ENCODE data around the gene RSL24D1. TPM values are rescaled to one million over a fixed set of nuclear protein-coding genes. Genes with fewer than 3 reads are reported as not detected.

Gene RSL24D1
- total and polyA plus RNA-seq, 7 experiments from 2014 or later = 65.0 to 128 (median 110) TPM

GRCh38 chr15:55221090-55222011 lies 24.6 kb upstream of the RSL24D1 start:
- Histone ChIP-seq H3K9me3 (ENCODE audit: control insufficient read depth in 2 of 3, low read length in 3 of 3) (no peaks in the 10 kb centered on the region), H3K36me3 (ENCODE audit: control insufficient read depth in 2 of 3, insufficient read depth in 3 of 3, low read length in 3 of 3) (no peaks in the 10 kb centered on the region), H3K4me3 (ENCODE audit: low read length) (no peak overlapping the region), H3K4me1 (ENCODE audit: control insufficient read depth in 2 of 2, insufficient read depth in 2 of 2, low read length in 2 of 2) (peaks cover 43 to 54% of the 10 kb centered on the region in 2 donors), H3K27me3 (ENCODE audit: control insufficient read depth in 2 of 2, insufficient read depth in 2 of 2, low read length in 2 of 2) (no peaks in the 10 kb centered on the region), H3K27ac (ENCODE audit: low read depth, low read length) (no peak overlapping the region)
- CTCF ChIA-PET = interaction anchor here (0.6 to 0.7 kb wide), 2 partner anchors 66 to 86 kb away, joined by 3 to 6 read pairs; no protein-coding TSS in a partner anchor
- Mint-ChIP-seq H3K4me1 (peaks cover 44 to 71% (median 51%) of the 10 kb centered on the region in 7 donors), H3K27ac (peak overlapping the region in 5 of 9 donors; percentile 11 to 87 (median 38)), H3K4me3 (peak overlapping the region in 5 of 10 donors; percentile 17 to 69 (median 38)), H3K9me3 (no peaks in the 10 kb centered on the region), H3K36me3 (peaks cover 0 to 35% (median 0%) of the 10 kb centered on the region in 5 donors), H3K27me3 (no peaks in the 10 kb centered on the region)
- ATAC-seq (peak; percentile 48), DNase-seq (peak in 1 of 9 donors; percentile 26)
- POLR2A ChIA-PET = interaction anchor here (0.9 to 2.3 kb wide), 5 partner anchors 9 to 56 kb away, joined by 3 to 11 read pairs (median 4); partner anchors contain the start of gene RSL24D1
- intact Hi-C loops (cut with micrococcal nuclease) = loop anchor here in 1 of 2 donors (1.0 kb wide), 1 partner anchor 9 kb away; no protein-coding TSS in a partner anchor

- H3K9me3 Mint-ChIP-seq = no peaks in the 10 kb centered on the region
- H3K4me3 Mint-ChIP-seq = no peak overlapping the region
- Histone ChIP-seq H3K4me1 (ENCODE audit: control insufficient read depth in 2 of 2, insufficient read depth in 2 of 2, low read length in 2 of 2) (peaks cover 43 to 54% of the 10 kb centered on the region in 2 donors), H3K27me3 (ENCODE audit: control insufficient read depth in 2 of 2, insufficient read depth in 2 of 2, low read length in 2 of 2) (no peaks in the 10 kb centered on the region), H3K4me3 (ENCODE audit: low read length) (no peak overlapping the region), H3K27ac (ENCODE audit: low read depth, low read length) (no peak overlapping the region), H3K36me3 (ENCODE audit: control insufficient read depth in 2 of 3, insufficient read depth in 3 of 3, low read length in 3 of 3) (no peaks in the 10 kb centered on the region), H3K9me3 (ENCODE audit: control insufficient read depth in 2 of 3, low read length in 3 of 3) (no peaks in the 10 kb centered on the region)
- no peaks in the 10 kb centered on the region for H3K27me3 Mint-ChIP-seq
- ATAC-seq = no peak
- peak overlapping the region in 3 of 9 donors; percentile 11 to 87 (median 22) for H3K27ac Mint-ChIP-seq
- ChIA-PET CTCF (interaction anchor here (0.6 to 0.7 kb wide), 2 partner anchors 67 to 85 kb away, joined by 3 to 6 read pairs; no protein-coding TSS in a partner anchor), POLR2A (interaction anchor here (1.2 to 2.3 kb wide), 4 partner anchors 10 to 57 kb away, joined by 3 to 11 read pairs (median 4); partner anchors contain the start of gene RSL24D1)
- no peak for DNase-seq
- intact Hi-C loops (cut with micrococcal nuclease) = loop anchor here in 1 of 2 donors (1.0 kb wide), 1 partner anchor 10 kb away; no protein-coding TSS in a partner anchor
- H3K36me3 Mint-ChIP-seq = peaks cover 0 to 33% (median 0%) of the 10 kb centered on the region in 5 donors
- peaks cover 40 to 68% (median 49%) of the 10 kb centered on the region in 7 donors for H3K4me1 Mint-ChIP-seq
Observed at GRCh38 chr15:55220606-55221005, 23.9 kb upstream of the RSL24D1 start.

- Histone ChIP-seq H3K27ac (ENCODE audit: low read depth, low read length) (no peak overlapping the region), H3K27me3 (ENCODE audit: control insufficient read depth in 2 of 2, insufficient read depth in 2 of 2, low read length in 2 of 2) (no peaks in the 10 kb centered on the region), H3K36me3 (ENCODE audit: control insufficient read depth in 2 of 3, insufficient read depth in 3 of 3, low read length in 3 of 3) (no peaks in the 10 kb centered on the region), H3K9me3 (ENCODE audit: control insufficient read depth in 2 of 3, low read length in 3 of 3) (no peaks in the 10 kb centered on the region), H3K4me3 (ENCODE audit: low read length) (no peak overlapping the region), H3K4me1 (ENCODE audit: control insufficient read depth in 2 of 2, insufficient read depth in 2 of 2, low read length in 2 of 2) (peaks cover 22 to 36% of the 10 kb centered on the region in 2 donors)
- CTCF ChIA-PET = interaction anchor here (0.7 to 4.3 kb wide), 10 partner anchors 11 to 221 kb away, joined by 3 to 28 read pairs (median 4); no protein-coding TSS in a partner anchor
- Mint-ChIP-seq H3K27me3 (no peaks in the 10 kb centered on the region), H3K27ac (no peak overlapping the region), H3K4me1 (peaks cover 22 to 49% (median 28%) of the 10 kb centered on the region in 7 donors), H3K36me3 (peaks cover 0 to 33% (median 0%) of the 10 kb centered on the region in 5 donors), H3K4me3 (no peak overlapping the region), H3K9me3 (no peaks in the 10 kb centered on the region)
- DNase-seq = no peak
- POLR2A ChIA-PET = interaction anchor here (0.7 to 1.0 kb wide), 3 partner anchors 49 to 101 kb away, joined by 3 to 4 read pairs (median 3); partner anchors contain the start of genes PIGB and PIGBOS1
- intact Hi-C loops (cut with micrococcal nuclease) = loop anchor here in 1 of 2 donors (5.0 kb wide), 1 partner anchor 39 kb away; no protein-coding TSS in a partner anchor
- no peak for ATAC-seq
Observed at GRCh38 chr15:55218056-55218455, 21.3 kb upstream of the RSL24D1 start.

- POLR2A ChIA-PET = no interaction called here
Observed at GRCh38 chr15:55204464-55204863, 7.7 kb upstream of the RSL24D1 start.

GRCh38 chr15:55202206-55202605 lies 5.5 kb upstream of the RSL24D1 start:
- peaks cover 9% of the 10 kb centered on the region in 2 donors for H3K4me1 ChIP-seq (ENCODE audit: control insufficient read depth in 2 of 2, insufficient read depth in 2 of 2, low read length in 2 of 2)
- Mint-ChIP-seq H3K4me1 (peaks cover 0 to 17% (median 7%) of the 10 kb centered on the region in 7 donors), H3K4me3 (peak overlapping the region in 1 of 10 donors; percentile 35), H3K27me3 (no peaks in the 10 kb centered on the region), H3K9me3 (peaks cover 0 to 15% (median 2%) of the 10 kb centered on the region in 11 donors), H3K27ac (no peak overlapping the region), H3K36me3 (peaks cover 4 to 17% (median 10%) of the 10 kb centered on the region in 5 donors)
- no peaks in the 10 kb centered on the region for H3K9me3 ChIP-seq (ENCODE audit: control insufficient read depth in 2 of 3, low read length in 3 of 3)
- H3K36me3 ChIP-seq (ENCODE audit: control insufficient read depth in 2 of 3, insufficient read depth in 3 of 3, low read length in 3 of 3) = peaks cover 0 to 15% (median 5%) of the 10 kb centered on the region in 3 experiments
- ChIA-PET CTCF (no interaction called here), POLR2A (interaction anchor here (0.7 kb wide), 1 partner anchor 49 kb away, joined by 3 read pairs; no protein-coding TSS in a partner anchor)
- DNase-seq (no peak), ATAC-seq (no peak)
- intact Hi-C loops (cut with micrococcal nuclease) = no loop called here
- H3K27ac ChIP-seq (ENCODE audit: low read depth, low read length) = no peak overlapping the region
- H3K4me3 ChIP-seq (ENCODE audit: low read length) = no peak overlapping the region
- no peaks in the 10 kb centered on the region for H3K27me3 ChIP-seq (ENCODE audit: control insufficient read depth in 2 of 2, insufficient read depth in 2 of 2, low read length in 2 of 2)

More at GRCh38 chr15:55204464-55204863, 7.7 kb upstream of the RSL24D1 start:
- Mint-ChIP-seq H3K4me3 (no peak overlapping the region), H3K36me3 (peaks cover 4 to 15% (median 9%) of the 10 kb centered on the region in 5 donors), H3K9me3 (peaks cover 0 to 4% (median 0%) of the 10 kb centered on the region in 11 donors), H3K27me3 (no peaks in the 10 kb centered on the region), H3K27ac (no peak overlapping the region), H3K4me1 (peaks cover 0 to 4% (median under 1%) of the 10 kb centered on the region in 7 donors)
- Histone ChIP-seq H3K36me3 (ENCODE audit: control insufficient read depth in 2 of 3, insufficient read depth in 3 of 3, low read length in 3 of 3) (peaks cover 0 to 15% (median 5%) of the 10 kb centered on the region in 3 experiments), H3K4me1 (ENCODE audit: control insufficient read depth in 2 of 2, insufficient read depth in 2 of 2, low read length in 2 of 2) (no peaks in the 10 kb centered on the region), H3K9me3 (ENCODE audit: control insufficient read depth in 2 of 3, low read length in 3 of 3) (no peaks in the 10 kb centered on the region), H3K27me3 (ENCODE audit: control insufficient read depth in 2 of 2, insufficient read depth in 2 of 2, low read length in 2 of 2) (no peaks in the 10 kb centered on the region), H3K27ac (ENCODE audit: low read depth, low read length) (no peak overlapping the region), H3K4me3 (ENCODE audit: low read length) (no peak overlapping the region)
- DNase-seq (no peak), ATAC-seq (no peak)
- CTCF ChIA-PET = no interaction called here
- intact Hi-C loops (cut with micrococcal nuclease) = no loop called here

- peaks cover 29 to 34% of the 10 kb centered on the region in 2 donors for H3K4me1 ChIP-seq (ENCODE audit: control insufficient read depth in 2 of 2, insufficient read depth in 2 of 2, low read length in 2 of 2)
- H3K36me3 ChIP-seq (ENCODE audit: control insufficient read depth in 2 of 3, insufficient read depth in 3 of 3, low read length in 3 of 3) = peaks cover 0 to 4% (median 0%) of the 10 kb centered on the region in 3 experiments
- no peak overlapping the region for H3K4me3 ChIP-seq (ENCODE audit: low read length)
- no peaks in the 10 kb centered on the region for H3K27me3 Mint-ChIP-seq
- H3K4me3 Mint-ChIP-seq = peak overlapping the region in 9 of 10 donors; percentile 7 to 65 (median 32)
- peak overlapping the region; percentile 89 for H3K27ac ChIP-seq (ENCODE audit: low read depth, low read length)
- H3K4me1 Mint-ChIP-seq = peaks cover 0 to 17% (median 7%) of the 10 kb centered on the region in 7 donors
- ChIA-PET CTCF (no interaction called here), POLR2A (interaction anchor here (2.4 kb wide), 1 partner anchor 119 kb away, joined by 25 read pairs; the partner anchor contains the start of genes PIGB and PIGBOS1)
- ATAC-seq (no peak), DNase-seq (no peak)
- peaks cover 0 to 15% (median 2%) of the 10 kb centered on the region in 11 donors for H3K9me3 Mint-ChIP-seq
- intact Hi-C loops (cut with micrococcal nuclease) = loop anchor here (5.0 kb wide), 2 partner anchors 239 to 794 kb away; partner anchors contain the start of gene NEDD4 (in 1 of the 2)
- H3K9me3 ChIP-seq (ENCODE audit: control insufficient read depth in 2 of 3, low read length in 3 of 3) = no peaks in the 10 kb centered on the region
- H3K36me3 Mint-ChIP-seq = peaks cover 0 to 12% (median 4%) of the 10 kb centered on the region in 5 donors
- no peaks in the 10 kb centered on the region for H3K27me3 ChIP-seq (ENCODE audit: control insufficient read depth in 2 of 2, insufficient read depth in 2 of 2, low read length in 2 of 2)
- peak overlapping the region in 6 of 9 donors; percentile 21 to 70 (median 46) for H3K27ac Mint-ChIP-seq
Observed at GRCh38 chr15:55198706-55199105, 2.0 kb upstream of the RSL24D1 start.

Data from naive thymus-derived CD4-positive, alpha-beta T cell (primary cell).